ENCODE data around the gene ARRB1. TPM values are rescaled to one million over a fixed set of nuclear protein-coding genes. Genes with fewer than 3 reads are reported as not detected.

ARRB1 gene
- total RNA-seq, 1 experiment from 2014 or later, result 219 TPM

GRCh38 chr11:75264356-75264755 is 87.1 kb downstream of the ARRB1 start:
- peaks cover 35% of the 10 kb centered on the region for H3K4me1 ChIP-seq (ENCODE audit: control insufficient read depth, insufficient read depth, low read length)
- DNase-seq (ENCODE audit: low read depth, low spot score), result no peak
- H3K36me3 ChIP-seq (ENCODE audit: control insufficient read depth, insufficient read depth, low read length), result 0 out of 2 replicates have a peak, but pooled peaks cover 2% of the 10 kb centered on the region
- intact Hi-C loops (cut with micrococcal nuclease; ENCODE audit: unreplicated experiment), result no loop called here
- ChIA-PET CTCF (no interaction called here), POLR2A (no interaction called here)
- H3K4me3 ChIP-seq (ENCODE audit: low read depth in 2 of 2, low read length in 2 of 2), result no peak overlapping the region
- TF ChIP-seq TCF7L2 (IDR thresholded peaks at IDR 0.05; ENCODE audit: low read depth, low read length) (no peak), REST (IDR thresholded peaks at IDR 0.05; ENCODE audit: insufficient read depth in 1 of 2, low read depth in 2 of 2, low read length in 1 of 2) (no peak), POLR2AphosphoS5 (IDR thresholded peaks at IDR 0.05; ENCODE audit: low read depth, low read length) (no peak), CTCF (IDR thresholded peaks at IDR 0.05) (no peak), SIN3A (IDR thresholded peaks at IDR 0.05; ENCODE audit: borderline replicate concordance, insufficient read depth, low read depth, low read length) (no peak)
- H3K9me3 ChIP-seq (ENCODE audit: control insufficient read depth, insufficient read depth, low read depth, low read length), result no peaks in the 10 kb centered on the region
- no peak for ATAC-seq
- no TSS peak for BruUV-seq (replicated peaks)
- in situ Hi-C loops (cut with HindIII; ENCODE audit: low pct_unique_long_range_greater_than_20kb, low sequenced_read_pairs), result no loop called here
- H3K27me3 ChIP-seq (ENCODE audit: control insufficient read depth, insufficient read depth, low read length), result no peaks in the 10 kb centered on the region
- peak overlapping the region; percentile 57; the same call in 1 of the 2 replicates for H3K27ac ChIP-seq (ENCODE audit: low read length)

- Histone ChIP-seq H3K27ac (ENCODE audit: low read length) (peak overlapping the region; percentile 57; the same call in 1 of the 2 replicates), H3K9me3 (ENCODE audit: control insufficient read depth, insufficient read depth, low read depth, low read length) (no peaks in the 10 kb centered on the region), H3K4me1 (ENCODE audit: control insufficient read depth, insufficient read depth, low read length) (peaks cover 35% of the 10 kb centered on the region), H3K27me3 (ENCODE audit: control insufficient read depth, insufficient read depth, low read length) (no peaks in the 10 kb centered on the region), H3K4me3 (ENCODE audit: low read depth in 2 of 2, low read length in 2 of 2) (no peak overlapping the region), H3K36me3 (ENCODE audit: control insufficient read depth, insufficient read depth, low read length) (0 out of 2 replicates have a peak, but pooled peaks cover 2% of the 10 kb centered on the region)
- CTCF ChIA-PET, result no interaction called here
- in situ Hi-C loops (cut with HindIII; ENCODE audit: low pct_unique_long_range_greater_than_20kb, low sequenced_read_pairs), result no loop called here
- POLR2A ChIA-PET, result no interaction called here
- TF ChIP-seq TCF7L2 (IDR thresholded peaks at IDR 0.05; ENCODE audit: low read depth, low read length), result no peak
- TF ChIP-seq REST (IDR thresholded peaks at IDR 0.05; ENCODE audit: insufficient read depth in 1 of 2, low read depth in 2 of 2, low read length in 1 of 2), result no peak
- no peak for TF ChIP-seq POLR2AphosphoS5 (IDR thresholded peaks at IDR 0.05; ENCODE audit: low read depth, low read length)
- no peak for TF ChIP-seq SIN3A (IDR thresholded peaks at IDR 0.05; ENCODE audit: borderline replicate concordance, insufficient read depth, low read depth, low read length)
- TF ChIP-seq CTCF (IDR thresholded peaks at IDR 0.05), result no peak
- BruUV-seq (replicated peaks), result no TSS peak
- ATAC-seq (no peak), DNase-seq (ENCODE audit: low read depth, low spot score) (no peak)
- intact Hi-C loops (cut with micrococcal nuclease; ENCODE audit: unreplicated experiment), result no loop called here
Measured at GRCh38 chr11:75263944-75264349, 87.5 kb downstream of the ARRB1 start.
